Cardiac fibroblast (primary cell): Measurements from ENCODE around the gene DNAAF3.

ENCODE experiments used
- DNase-seq, 2 donors: peaks; one replicate each; pipeline versions ENCODE4 v3.0.0 to v3.0.0-alpha.2; 2010; ENCODE audit warnings: low read depth in 2 of 2
- H3K4me3 ChIP-seq, 2 donors: replicated peaks in 1 of 2; 1 replicate in 1 of 2; 2 replicates in 1 of 2; pipeline ENCODE4 v1.5.1; 2011; ENCODE audit warnings: low read depth in 2 of 2, low read length in 2 of 2, mild to moderate bottlenecking in 2 of 2, moderate library complexity in 1 of 2
- CTCF ChIP-seq: IDR thresholded peaks from one replicate; pipeline ENCODE4 v1.5.1; 2011; ENCODE audit warnings: low read depth, mild to moderate bottlenecking, low read length, inconsistent platforms

The DNAAF3 gene

GRCh38 chr19:55137915-55138314 lies 28.5 kb downstream of the DNAAF3 start:
- H3K4me3 ChIP-seq: no peak overlapping the region
- TF ChIP-seq CTCF: no peak

GRCh38 chr19:55136399-55137102 lies 29.9 kb downstream of the DNAAF3 start:
- no peak for DNase-seq
- no peak for TF ChIP-seq CTCF
- no peak overlapping the region for H3K4me3 ChIP-seq

More at GRCh38 chr19:55137915-55138314, 28.5 kb downstream of the DNAAF3 start:
- DNase-seq: no peak

GRCh38 chr19:55134736-55135135 lies 31.7 kb downstream of the DNAAF3 start:
- DNase-seq: no peak
- TF ChIP-seq CTCF: no peak
- H3K4me3 ChIP-seq: no peak overlapping the region

- H3K4me3 ChIP-seq: no peak overlapping the region
- no peak for DNase-seq
- no peak for TF ChIP-seq CTCF
Measured at GRCh38 chr19:55133639-55134444, 32.6 kb downstream of the DNAAF3 start.

GRCh38 chr19:55132453-55133129 lies 33.8 kb downstream of the DNAAF3 start:
- no peak overlapping the region for H3K4me3 ChIP-seq
- no peak for TF ChIP-seq CTCF
- DNase-seq: no peak

- no peak for TF ChIP-seq CTCF
- no peak overlapping the region for H3K4me3 ChIP-seq
- no peak for DNase-seq
Measured at GRCh38 chr19:55131421-55131820, 35.0 kb downstream of the DNAAF3 start.
